HEK293 (cell line): Measurements from ENCODE around the gene VWA5B1.

ENCODE experiments used
- CTCF ChIA-PET: fragments of 350-600 bp; formaldehyde crosslinking; extraction: SDS; loops from one replicate; lab custom pipeline; 2021; ENCODE audit warnings: antibody characterized with exemption; lab: Yijun Ruan, JAX
- POLR2A ChIA-PET: fragments of 300-600 bp; formaldehyde crosslinking; extraction: SDS; loops from one replicate; lab custom pipeline; 2020; ENCODE audit warnings: antibody characterized with exemption, inconsistent platforms; lab: Yijun Ruan, JAX
- H3K27ac ChIP-seq: fragments of 200-500 bp; sonication (Bioruptor generic); 2 replicates; pipeline ENCODE4 v1.5.1; 2014; ENCODE audit warnings: low read depth, low read length, control low read depth, inconsistent platforms; ENCODE audit errors: extremely low read depth
- H3K36me3 ChIP-seq, 2 experiments: fragments of 200-500 bp in 1 of 2; sonication (Bioruptor generic) in 1 of 2; 1 replicate in 1 of 2; 2 replicates in 1 of 2; pipeline ENCODE4 v1.5.1; 2014 to 2017; ENCODE audit warnings: inconsistent platforms in 2 of 2, low read length in 2 of 2; ENCODE audit not compliant: control insufficient read depth in 2 of 2, insufficient read depth in 1 of 2
- H3K4me1 ChIP-seq: fragments of 200-500 bp; sonication (Bioruptor generic); 2 replicates; pipeline ENCODE4 v1.5.1; 2014; ENCODE audit warnings: mild to moderate bottlenecking, low read length, inconsistent platforms; ENCODE audit not compliant: control insufficient read depth, insufficient read depth
- H3K4me3 ChIP-seq: 2 replicates; pipeline ENCODE4 v1.5.1; 2011; ENCODE audit warnings: low read depth, mild to moderate bottlenecking, control low read depth, low read length, moderate library complexity
- H3K9me3 ChIP-seq: fragments of 200-500 bp; sonication (Bioruptor generic); 2 replicates; pipeline ENCODE4 v1.5.1; 2014; ENCODE audit warnings: low read depth, low read length, inconsistent platforms; ENCODE audit not compliant: control insufficient read depth, insufficient read depth
- KLF8 ChIP-seq: fragments of 450-650 bp; formaldehyde crosslinking; IDR thresholded peaks from 2 replicates; pipeline ENCODE4 v1.5.1; 2016; ENCODE audit warnings: missing biosample characterization, missing genetic modification characterization
- OVOL3 ChIP-seq: fragments of 450-650 bp; formaldehyde crosslinking; IDR thresholded peaks from 2 replicates; pipeline ENCODE4 v1.5.1; 2016; ENCODE audit warnings: missing biosample characterization, missing genetic modification characterization
- SALL2 ChIP-seq: fragments of 450-650 bp; formaldehyde crosslinking; IDR thresholded peaks from 2 replicates; pipeline ENCODE4 v1.5.0; 2017; ENCODE audit warnings: missing biosample characterization, mild to moderate bottlenecking, missing genetic modification characterization, borderline replicate concordance
- WT1 ChIP-seq: fragments of 450-650 bp; formaldehyde crosslinking; IDR thresholded peaks from 2 replicates; pipeline ENCODE4 v1.5.1; 2016; ENCODE audit warnings: missing biosample characterization, missing genetic modification characterization
- ZBTB6 ChIP-seq: fragments of 450-650 bp; formaldehyde crosslinking; IDR thresholded peaks from 2 replicates; pipeline ENCODE4 v1.5.1; 2017; ENCODE audit warnings: missing biosample characterization, missing genetic modification characterization
- ZNF112 ChIP-seq: fragments of 450-650 bp; formaldehyde crosslinking; IDR thresholded peaks from 2 replicates; pipeline ENCODE4 v1.5.0; 2017; ENCODE audit warnings: missing biosample characterization, missing genetic modification characterization
- ZNF121 ChIP-seq: fragments of 450-650 bp; formaldehyde crosslinking; IDR thresholded peaks from 2 replicates; pipeline ENCODE4 v1.5.1; 2016; ENCODE audit warnings: missing biosample characterization, missing genetic modification characterization
- ZNF292 ChIP-seq: fragments of 450-650 bp; formaldehyde crosslinking; IDR thresholded peaks from 2 replicates; pipeline ENCODE4 v1.5.1; 2016; ENCODE audit warnings: low read depth, missing biosample characterization, missing genetic modification characterization, borderline replicate concordance
- ZNF302 ChIP-seq: fragments of 450-650 bp; formaldehyde crosslinking; IDR thresholded peaks from 2 replicates; pipeline ENCODE4 v1.5.1; 2016; ENCODE audit warnings: missing biosample characterization, missing genetic modification characterization, low read depth
- ZNF48 ChIP-seq: fragments of 450-650 bp; formaldehyde crosslinking; IDR thresholded peaks from 2 replicates; pipeline ENCODE4 v1.5.1; 2016; ENCODE audit warnings: missing biosample characterization, missing genetic modification characterization
- ZNF513 ChIP-seq: fragments of 450-650 bp; IDR thresholded peaks from 2 replicates; pipeline ENCODE4 v1.5.1; 2018; ENCODE audit warnings: missing biosample characterization, missing genetic modification characterization
- ZNF544 ChIP-seq: fragments of 450-650 bp; formaldehyde crosslinking; IDR thresholded peaks from 2 replicates; pipeline ENCODE4 v1.5.0; 2017; ENCODE audit warnings: missing biosample characterization, missing genetic modification characterization
- ZNF621 ChIP-seq: fragments of 450-650 bp; formaldehyde crosslinking; IDR thresholded peaks from 2 replicates; pipeline ENCODE4 v1.5.1; 2017; ENCODE audit warnings: missing biosample characterization, missing genetic modification characterization
- ZNF645 ChIP-seq: fragments of 450-650 bp; formaldehyde crosslinking; IDR thresholded peaks from 2 replicates; pipeline ENCODE4; 2016; ENCODE audit warnings: missing biosample characterization, missing genetic modification characterization
- ZNF654 ChIP-seq: fragments of 450-650 bp; formaldehyde crosslinking; IDR thresholded peaks from 2 replicates; pipeline ENCODE4 v1.5.1; 2016; ENCODE audit warnings: low read depth, missing biosample characterization, missing genetic modification characterization
- ZNF776 ChIP-seq: fragments of 450-650 bp; formaldehyde crosslinking; IDR thresholded peaks from 2 replicates; pipeline ENCODE4 v1.5.0; 2017; ENCODE audit warnings: missing biosample characterization, missing genetic modification characterization, borderline replicate concordance
- ZSCAN16 ChIP-seq: fragments of 450-650 bp; formaldehyde crosslinking; IDR thresholded peaks from 2 replicates; pipeline ENCODE4 v1.5.1; 2016; ENCODE audit warnings: missing biosample characterization, missing genetic modification characterization
- ZSCAN5A ChIP-seq: fragments of 450-650 bp; formaldehyde crosslinking; IDR thresholded peaks from 2 replicates; pipeline ENCODE4 v1.5.1; 2016; ENCODE audit warnings: missing biosample characterization, missing genetic modification characterization

The VWA5B1 gene

GRCh38 chr1:20259646-20260045, 31.0 kb upstream of the VWA5B1 start:
- no peaks in the 10 kb centered on the region for H3K36me3 ChIP-seq
- no peaks in the 10 kb centered on the region for H3K9me3 ChIP-seq
- CTCF ChIA-PET, result interaction anchor here (1.2 kb wide), 1 partner anchor 234 kb away, joined by 3 read pairs; no protein-coding TSS in a partner anchor
- TF ChIP-seq ZNF121 (tag by site-specific recombination) (no peak), ZSCAN16 (no peak), SALL2 (tag by site-specific recombination) (no peak), WT1 (tag by site-specific recombination) (no peak), ZNF112 (no peak), ZNF513 (tag by site-specific recombination) (no peak), ZNF302 (tag by site-specific recombination) (no peak), ZNF621 (tag by site-specific recombination) (no peak), ZNF654 (tag by site-specific recombination) (no peak), KLF8 (tag by site-specific recombination) (no peak), ZBTB6 (tag by site-specific recombination) (no peak), ZNF292 (no peak)
- TF ChIP-seq, all 188 proteins: peak for 0
- Histone ChIP-seq H3K27ac (no peak overlapping the region), H3K4me1 (no peaks in the 10 kb centered on the region), H3K4me3 (no peak overlapping the region)
- POLR2A ChIA-PET, result no interaction called here

- Histone ChIP-seq H3K4me1 (no peaks in the 10 kb centered on the region), H3K27ac (no peak overlapping the region), H3K9me3 (no peaks in the 10 kb centered on the region), H3K4me3 (no peak overlapping the region), H3K36me3 (no peaks in the 10 kb centered on the region)
- POLR2A ChIA-PET, result no interaction called here
- CTCF ChIA-PET, result interaction anchor here (0.6 to 0.8 kb wide), 2 partner anchors 27 to 170 kb away, joined by 3 read pairs; no protein-coding TSS in a partner anchor
- no peak for TF ChIP-seq ZNF48 (tag by site-specific recombination)
- TF ChIP-seq ZNF776, result no peak
- no peak for TF ChIP-seq ZNF544
- TF ChIP-seq ZNF645, result no peak
- TF ChIP-seq OVOL3 (tag by site-specific recombination), result no peak
- TF ChIP-seq ZSCAN5A (tag by site-specific recombination), result no peak
Measured at GRCh38 chr1:20261095-20261494, 29.6 kb upstream of the VWA5B1 start.
